GM23248 (cell line): ENCODE results near the gene KRT82. TPM values are rescaled to one million over a fixed set of nuclear protein-coding genes. Genes with fewer than 3 reads are reported as not detected.

Experiments
- DNase-seq: peaks from one replicate; pipeline ENCODE4 v3.0.0-alpha.2; 2015
- H2AFZ ChIP-seq: fragments of 200-600 bp; sonication (generic); 2 replicates; pipeline ENCODE4 v1.6.1; 2016; ENCODE audit warnings: antibody characterized with exemption
- H3F3A ChIP-seq: fragments of 200-600 bp; sonication (generic); 2 replicates; pipeline ENCODE4 v1.6.1; 2016; ENCODE audit warnings: mild to moderate bottlenecking, antibody characterized with exemption, mixed run types; ENCODE audit not compliant: insufficient read depth
- H3K27ac ChIP-seq: fragments of 200-600 bp; sonication (generic); 2 replicates; pipeline ENCODE4 v1.5.1; 2016; ENCODE audit warnings: mild to moderate bottlenecking
- H3K27me3 ChIP-seq: fragments of 200-600 bp; sonication (generic); replicated peaks from 2 replicates; pipeline ENCODE4 v1.6.1; 2016; ENCODE audit warnings: mild to moderate bottlenecking; ENCODE audit not compliant: insufficient read depth
- H3K36me3 ChIP-seq: fragments of 200-600 bp; sonication (generic); 2 replicates; pipeline ENCODE4 v1.6.1; 2016; ENCODE audit warnings: low read depth, mild to moderate bottlenecking
- H3K4me1 ChIP-seq: fragments of 200-600 bp; sonication (generic); 2 replicates; pipeline ENCODE4 v1.6.1; 2016; ENCODE audit warnings: mild to moderate bottlenecking; ENCODE audit not compliant: insufficient read depth
- H3K4me2 ChIP-seq: fragments of 200-600 bp; sonication (generic); one replicate; pipeline ENCODE4 v1.6.1; 2016; ENCODE audit warnings: mild to moderate bottlenecking; ENCODE audit not compliant: unreplicated experiment
- H3K4me3 ChIP-seq: fragments of 200-600 bp; sonication (generic); 2 replicates; pipeline ENCODE4 v1.5.1; 2016; ENCODE audit warnings: mild to moderate bottlenecking
- H3K79me2 ChIP-seq: fragments of 200-600 bp; sonication (generic); 2 replicates; pipeline ENCODE4 v1.6.1; 2016; ENCODE audit warnings: mild to moderate bottlenecking; ENCODE audit not compliant: insufficient read depth
- H3K9ac ChIP-seq: fragments of 200-600 bp; sonication (generic); 2 replicates; pipeline ENCODE4 v1.6.1; 2016; ENCODE audit warnings: mild to moderate bottlenecking
- H3K9me2 ChIP-seq: fragments of 200-600 bp; sonication (generic); 2 replicates; pipeline ENCODE4 v1.6.1; 2016; ENCODE audit warnings: mixed run types, mild to moderate bottlenecking, moderate library complexity; ENCODE audit not compliant: insufficient read depth
- H3K9me3 ChIP-seq: fragments of 200-600 bp; sonication (generic); one replicate; pipeline ENCODE4 v1.6.1; 2017; ENCODE audit warnings: low read depth
- H4K20me1 ChIP-seq: fragments of 200-600 bp; sonication (generic); 2 replicates; pipeline ENCODE4 v1.6.0; 2016; ENCODE audit not compliant: insufficient read depth
- EZH2 ChIP-seq: fragments of 200-600 bp; sonication (generic); IDR thresholded peaks from 2 replicates; pipeline ENCODE4 v1.6.1; 2018; ENCODE audit warnings: antibody characterized with exemption, mild to moderate bottlenecking; ENCODE audit not compliant: insufficient read depth, poor library complexity, severe bottlenecking
- EZH2phosphoT487 ChIP-seq: fragments of 200-600 bp; sonication (generic); IDR thresholded peaks from 2 replicates; pipeline ENCODE4 v1.6.1; 2018; ENCODE audit warnings: antibody characterized with exemption, moderate library complexity, mild to moderate bottlenecking, low read depth; ENCODE audit not compliant: insufficient read depth
- WGBS, 2 experiments: methylation state at CpG; one replicate each; pipeline ENCODE4 v1.1.6; 2015 to 2017; ENCODE audit warnings: low lambda C conversion rate in 2 of 2, low coverage in 1 of 2; ENCODE audit errors: missing lambda C conversion rate in 2 of 2; 5-methylcytosine and 5-hydroxymethylcytosine counted together
- in situ Hi-C: fragments of 300-500 bp; cut with MboI; formaldehyde crosslinking; loops from 2 replicates; pipeline ENCODE4 v1.15.0; 2020
- polyA plus RNA-seq: library from polyadenylated mRNA; unstranded; fragments of >200 nt; fragmentation: Nextera tagmentation; extraction: Ambion mirVana; gene quantifications from 2 replicates; pipeline ENCODE4 v1.2.1, GENCODE V29; 2016
- total RNA-seq: library from RNA; depleted of rRNA; stranded (reverse); fragments of >200 nt; shearing (Covaris generic); gene quantifications from 2 replicates; pipeline ENCODE4 v1.2.3, GENCODE V29; 2014

Gene KRT82
- total and polyA plus RNA-seq, 2 experiments from 2014 or later = not detected

DNA sequence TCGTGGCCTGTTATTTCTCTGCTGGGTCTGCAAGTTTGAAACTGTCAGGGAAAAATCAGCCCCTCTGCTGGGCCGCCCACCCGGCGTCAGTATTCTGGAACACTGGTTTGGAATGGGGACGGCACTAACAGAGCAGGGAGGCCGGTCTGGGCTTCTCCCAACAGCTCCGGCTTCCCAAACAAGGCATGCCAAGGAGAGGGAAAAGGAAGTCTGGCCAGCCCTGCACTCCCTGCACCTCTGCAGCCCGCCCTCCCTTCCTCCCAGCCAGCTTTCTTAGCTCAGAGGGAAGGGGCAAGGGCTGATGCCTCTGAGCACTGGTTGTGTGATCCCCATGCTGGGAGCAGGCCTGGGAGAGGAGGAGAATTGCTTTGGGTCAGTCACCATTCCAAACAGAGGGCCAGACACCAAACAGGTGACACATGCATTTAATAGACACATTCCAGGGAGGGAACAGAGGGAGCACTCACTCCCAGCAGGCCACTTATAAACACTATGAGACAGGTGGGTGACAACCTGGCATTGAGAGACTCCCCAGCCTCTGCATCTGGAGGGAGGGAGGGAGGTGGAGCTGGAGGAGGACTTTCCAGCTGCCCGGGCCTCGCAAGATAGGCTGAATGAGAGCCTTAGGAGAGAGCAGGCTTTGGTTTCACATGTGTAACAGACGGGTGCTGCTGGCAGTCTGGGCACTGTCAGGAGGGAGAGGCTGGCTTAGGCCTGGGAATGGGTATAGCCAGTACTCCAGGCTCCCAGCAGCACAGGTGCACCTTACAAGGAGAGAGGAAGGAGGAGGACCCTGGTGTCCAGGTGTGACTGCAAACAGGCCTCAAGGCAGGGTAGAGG lies 17.7 kb upstream of the KRT82 start:
- Histone ChIP-seq H4K20me1 (no peaks in the 10 kb centered on the region), H2AFZ (no peak overlapping the region), H3F3A (no peaks in the 10 kb centered on the region), H3K9me3 (no peaks in the 10 kb centered on the region), H3K36me3 (no peaks in the 10 kb centered on the region), H3K4me3 (no peak overlapping the region), H3K9ac (no peak overlapping the region), H3K9me2 (no peaks in the 10 kb centered on the region), H3K79me2 (no peaks in the 10 kb centered on the region), H3K27me3 (peaks cover 14% of the 10 kb centered on the region; the same call in 1 of the 2 replicates), H3K4me2 (no peak overlapping the region), H3K4me1 (no peaks in the 10 kb centered on the region), H3K27ac (no peak overlapping the region)
- in situ Hi-C loops = no loop called here
- TF ChIP-seq EZH2 (no peak), EZH2phosphoT487 (no peak)
- WGBS, 2 experiments = 51 to 53% methylated on average over 11 of the region's 11 CpGs
- no peak for DNase-seq

DNA sequence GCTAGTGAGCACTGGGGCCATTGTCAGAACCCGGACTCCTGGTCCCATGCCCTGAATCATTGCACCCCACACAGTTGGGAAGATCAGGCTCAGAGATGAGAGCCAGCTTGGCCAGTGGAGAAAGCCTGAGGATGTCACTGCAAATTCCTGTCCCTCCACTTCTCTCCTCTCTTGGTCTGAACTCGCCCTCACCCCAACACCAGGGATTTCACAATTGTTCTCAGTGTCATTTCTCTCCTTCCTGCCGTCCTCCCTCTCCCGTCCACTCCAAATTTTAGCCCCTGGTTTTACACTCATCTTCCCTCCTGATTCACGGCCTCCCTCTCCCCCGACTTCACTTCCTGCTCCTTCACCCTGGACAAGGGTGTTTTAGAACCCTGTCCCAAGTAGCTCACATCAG lies 16.9 kb upstream of the KRT82 start:
- Histone ChIP-seq H3K9me3 (no peaks in the 10 kb centered on the region), H3K4me1 (no peaks in the 10 kb centered on the region), H3K9me2 (no peaks in the 10 kb centered on the region), H2AFZ (no peak overlapping the region), H3K9ac (no peak overlapping the region), H3K36me3 (no peaks in the 10 kb centered on the region), H3K4me3 (no peak overlapping the region), H3K79me2 (no peaks in the 10 kb centered on the region), H3K27ac (no peak overlapping the region), H3F3A (no peaks in the 10 kb centered on the region), H3K27me3 (0 out of 2 replicates have a peak, but pooled peaks cover 6% of the 10 kb centered on the region), H3K4me2 (no peak overlapping the region), H4K20me1 (no peaks in the 10 kb centered on the region)
- TF ChIP-seq EZH2phosphoT487 (no peak), EZH2 (no peak)
- in situ Hi-C loops = no loop called here
- no peak for DNase-seq
- WGBS, 2 experiments = 71 to 83% methylated on average over 6 of the region's 6 CpGs

DNA sequence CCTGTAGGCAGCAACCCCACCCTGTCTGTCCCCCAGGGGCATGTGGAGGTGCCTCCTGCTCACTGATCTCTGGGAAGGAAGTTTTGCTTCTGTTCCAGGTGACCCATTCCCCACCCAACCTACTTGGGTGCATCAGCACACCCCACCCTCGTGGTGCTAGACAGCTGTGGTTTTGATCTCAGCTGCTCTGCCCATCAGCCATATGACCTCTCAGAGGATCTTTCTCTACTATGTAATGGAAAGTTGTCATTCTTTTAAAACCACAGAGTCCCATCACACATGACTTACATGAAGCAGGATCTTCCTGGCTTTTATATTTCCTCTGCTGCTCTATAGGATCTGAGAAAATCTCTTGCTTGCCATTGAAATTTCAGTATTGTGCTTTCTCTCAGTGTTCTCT lies 13.5 kb upstream of the KRT82 start:
- H2AFZ ChIP-seq = no peak overlapping the region
- no peaks in the 10 kb centered on the region for H4K20me1 ChIP-seq
- H3K79me2 ChIP-seq = no peaks in the 10 kb centered on the region
- no peak overlapping the region for H3K4me3 ChIP-seq
- in situ Hi-C loops = no loop called here
- peak; percentile 45 for DNase-seq
- no peak overlapping the region for H3K9ac ChIP-seq
- H3K4me1 ChIP-seq = no peaks in the 10 kb centered on the region
- TF ChIP-seq EZH2phosphoT487 (no peak), EZH2 (no peak)
- H3K9me2 ChIP-seq = no peaks in the 10 kb centered on the region
- H3K27ac ChIP-seq = no peak overlapping the region
- H3K4me2 ChIP-seq = no peak overlapping the region
- no peaks in the 10 kb centered on the region for H3K36me3 ChIP-seq
- no peaks in the 10 kb centered on the region for H3K27me3 ChIP-seq
- 27 to 47% methylated on average over 1 of the region's 1 CpG for WGBS, 2 experiments
- H3F3A ChIP-seq = no peaks in the 10 kb centered on the region
- H3K9me3 ChIP-seq = no peaks in the 10 kb centered on the region

DNA sequence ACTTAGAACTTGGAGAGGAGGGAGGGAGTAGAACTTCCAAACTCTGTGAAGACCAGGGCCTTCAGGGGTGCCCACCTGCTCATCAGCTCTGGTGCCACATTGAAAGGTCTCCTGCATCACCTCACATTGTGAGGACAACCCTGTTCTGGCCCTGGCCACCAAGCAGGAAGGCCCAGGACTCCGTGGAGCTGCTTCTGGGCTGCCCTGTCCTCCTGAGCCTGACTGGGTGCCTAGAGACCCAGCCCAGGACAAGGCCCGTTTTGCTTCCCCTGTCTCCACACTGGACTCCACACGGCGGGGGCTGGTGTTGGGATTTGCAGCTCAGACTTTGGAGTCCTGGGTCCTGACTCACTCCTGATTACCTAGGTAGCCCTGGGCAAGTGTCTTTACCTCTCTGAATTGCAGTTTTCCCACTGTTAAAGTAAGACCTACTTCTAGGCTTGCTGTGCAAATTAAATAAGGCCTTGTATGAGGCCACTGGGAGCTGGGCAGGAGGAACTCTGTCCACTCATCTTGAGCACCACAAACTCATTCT lies 12.5 kb upstream of the KRT82 start:
- Histone ChIP-seq H3K79me2 (no peaks in the 10 kb centered on the region), H3K4me1 (no peaks in the 10 kb centered on the region), H3K27me3 (no peaks in the 10 kb centered on the region), H2AFZ (no peak overlapping the region), H3K9me3 (no peaks in the 10 kb centered on the region), H3K4me2 (no peak overlapping the region), H3K27ac (no peak overlapping the region), H3F3A (no peaks in the 10 kb centered on the region), H4K20me1 (no peaks in the 10 kb centered on the region), H3K9me2 (no peaks in the 10 kb centered on the region), H3K36me3 (no peaks in the 10 kb centered on the region), H3K9ac (no peak overlapping the region), H3K4me3 (no peak overlapping the region)
- TF ChIP-seq EZH2phosphoT487 (no peak), EZH2 (no peak)
- in situ Hi-C loops = no loop called here
- DNase-seq = no peak
- 80 to 83% methylated on average over 4 of the region's 4 CpGs for WGBS, 2 experiments
